Neural progenitor cell (in vitro differentiated cells): ENCODE measurements around the gene CNN3. TPM values are rescaled to one million over a fixed set of nuclear protein-coding genes. Genes with fewer than 3 reads are reported as not detected.

ENCODE experiments used
- DNase-seq: peaks from one replicate; pipeline ENCODE4 v3.0.0-alpha.2; 2016; ENCODE audit warnings: low spot score
- H2AFZ ChIP-seq: fragments of 200-600 bp; sonication (generic); replicated peaks from 2 replicates; pipeline ENCODE4 v1.6.1; 2016; ENCODE audit warnings: antibody characterized with exemption
- H3F3A ChIP-seq: fragments of 200-600 bp; sonication (generic); 2 replicates; pipeline ENCODE4 v1.6.1; 2016; ENCODE audit warnings: antibody characterized with exemption, low read depth
- H3K27ac ChIP-seq: fragments of 200-600 bp; sonication (generic); 2 replicates; pipeline ENCODE4 v1.5.1; 2016; ENCODE audit warnings: mild to moderate bottlenecking
- H3K27me3 ChIP-seq: fragments of 200-600 bp; sonication (generic); 2 replicates; pipeline ENCODE4 v1.6.1; 2016; ENCODE audit warnings: mild to moderate bottlenecking, moderate library complexity
- H3K36me3 ChIP-seq: fragments of 200-600 bp; sonication (generic); 2 replicates; pipeline ENCODE4 v1.5.1; 2016
- H3K4me1 ChIP-seq: fragments of 200-600 bp; sonication (generic); 2 replicates; pipeline ENCODE4 v1.6.1; 2016; ENCODE audit warnings: mixed run types
- H3K4me2 ChIP-seq: fragments of 200-600 bp; sonication (generic); 2 replicates; pipeline ENCODE4 v1.6.1; 2016
- H3K4me3 ChIP-seq: fragments of 200-600 bp; sonication (generic); 2 replicates; pipeline ENCODE4 v1.5.1; 2016
- H3K79me2 ChIP-seq: fragments of 200-600 bp; sonication (generic); 2 replicates; pipeline ENCODE4 v1.6.1; 2016; ENCODE audit warnings: low read depth
- H3K9ac ChIP-seq: fragments of 200-600 bp; sonication (generic); 2 replicates; pipeline ENCODE4 v1.6.1; 2016
- H3K9me3 ChIP-seq: fragments of 200-600 bp; sonication (generic); 2 replicates; pipeline ENCODE4 v1.5.1; 2016; ENCODE audit warnings: low read depth
- H4K20me1 ChIP-seq: fragments of 200-600 bp; sonication (generic); 2 replicates; pipeline ENCODE4 v1.6.1; 2016; ENCODE audit warnings: low read depth
- H3K27ac Mint-ChIP-seq: 3 replicates; pipeline ENCODE4 v1.8.0; 2021; ENCODE audit warnings: mixed read lengths
- H3K27me3 Mint-ChIP-seq: 2 replicates; pipeline ENCODE4 v1.8.0; 2022; ENCODE audit warnings: low read depth, mild to moderate bottlenecking, inconsistent platforms, moderate library complexity, mixed read lengths; ENCODE audit not compliant: insufficient read depth
- H3K36me3 Mint-ChIP-seq: 3 replicates; pipeline ENCODE4 v1.8.0; 2021; ENCODE audit warnings: mixed read lengths
- H3K4me1 Mint-ChIP-seq: 3 replicates; pipeline ENCODE4 v1.8.0; 2021; ENCODE audit warnings: mixed read lengths
- H3K4me3 Mint-ChIP-seq: 3 replicates; pipeline ENCODE4 v1.8.0; 2021; ENCODE audit warnings: mild to moderate bottlenecking, moderate library complexity, mixed read lengths
- H3K9me3 Mint-ChIP-seq: 3 replicates; pipeline ENCODE4 v1.8.0; 2020; ENCODE audit warnings: mixed read lengths
- EZH2 ChIP-seq: fragments of 200-600 bp; sonication (generic); IDR thresholded peaks from 2 replicates; pipeline ENCODE4 v1.6.1; 2017; ENCODE audit warnings: antibody characterized with exemption, mild to moderate bottlenecking, moderate library complexity
- EZH2phosphoT487 ChIP-seq: fragments of 200-600 bp; sonication (generic); IDR thresholded peaks from 2 replicates; pipeline ENCODE4 v1.6.1; 2017; ENCODE audit warnings: antibody characterized with exemption
- total RNA-seq: library from RNA; depleted of rRNA; stranded (reverse); fragments of >200 nt; gene quantifications from 2 replicates; pipeline ENCODE4 v1.2.3, GENCODE V29; 2015; ENCODE audit warnings: low replicate concordance
- TF ChIP-seq, protein P1 (sequence below): fragments of 200-600 bp; sonication (generic); IDR thresholded peaks from 2 replicates; pipeline ENCODE4 v1.5.1; 2017; ENCODE audit warnings: antibody characterized with exemption, mild to moderate bottlenecking

Gene CNN3
- total RNA-seq, 1 donor from 2014 or later: 644 TPM

- no peak overlapping the region for H3K9ac ChIP-seq
- H3K9me3 ChIP-seq: no peaks in the 10 kb centered on the region
- H2AFZ ChIP-seq: no peak overlapping the region
- peaks cover 27% of the 10 kb centered on the region for H3K4me1 ChIP-seq
- TF ChIP-seq EZH2phosphoT487 (no peak), EZH2 (no peak)
- TF ChIP-seq, protein P1, sequence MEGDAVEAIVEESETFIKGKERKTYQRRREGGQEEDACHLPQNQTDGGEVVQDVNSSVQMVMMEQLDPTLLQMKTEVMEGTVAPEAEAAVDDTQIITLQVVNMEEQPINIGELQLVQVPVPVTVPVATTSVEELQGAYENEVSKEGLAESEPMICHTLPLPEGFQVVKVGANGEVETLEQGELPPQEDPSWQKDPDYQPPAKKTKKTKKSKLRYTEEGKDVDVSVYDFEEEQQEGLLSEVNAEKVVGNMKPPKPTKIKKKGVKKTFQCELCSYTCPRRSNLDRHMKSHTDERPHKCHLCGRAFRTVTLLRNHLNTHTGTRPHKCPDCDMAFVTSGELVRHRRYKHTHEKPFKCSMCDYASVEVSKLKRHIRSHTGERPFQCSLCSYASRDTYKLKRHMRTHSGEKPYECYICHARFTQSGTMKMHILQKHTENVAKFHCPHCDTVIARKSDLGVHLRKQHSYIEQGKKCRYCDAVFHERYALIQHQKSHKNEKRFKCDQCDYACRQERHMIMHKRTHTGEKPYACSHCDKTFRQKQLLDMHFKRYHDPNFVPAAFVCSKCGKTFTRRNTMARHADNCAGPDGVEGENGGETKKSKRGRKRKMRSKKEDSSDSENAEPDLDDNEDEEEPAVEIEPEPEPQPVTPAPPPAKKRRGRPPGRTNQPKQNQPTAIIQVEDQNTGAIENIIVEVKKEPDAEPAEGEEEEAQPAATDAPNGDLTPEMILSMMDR: no peak
- peaks cover 100% of the 10 kb centered on the region for H4K20me1 ChIP-seq
- no peak overlapping the region for H3K4me3 ChIP-seq
- Mint-ChIP-seq H3K27me3 (peaks cover 2% of the 10 kb centered on the region), H3K9me3 (peaks cover 26% of the 10 kb centered on the region), H3K4me1 (peaks cover 30% of the 10 kb centered on the region), H3K27ac (no peak overlapping the region), H3K4me3 (no peak overlapping the region), H3K36me3 (peaks cover 56% of the 10 kb centered on the region)
- H3K4me2 ChIP-seq: no peak overlapping the region
- H3F3A ChIP-seq: peaks cover 19% of the 10 kb centered on the region
- no peak for DNase-seq
- H3K79me2 ChIP-seq: peaks cover 100% of the 10 kb centered on the region
- H3K27me3 ChIP-seq: no peaks in the 10 kb centered on the region
- H3K36me3 ChIP-seq: peaks cover 6% of the 10 kb centered on the region
- H3K27ac ChIP-seq: no peak overlapping the region
Measured at GRCh38 chr1:94908190-94908589, 18.7 kb downstream of the CNN3 start.

DNA sequence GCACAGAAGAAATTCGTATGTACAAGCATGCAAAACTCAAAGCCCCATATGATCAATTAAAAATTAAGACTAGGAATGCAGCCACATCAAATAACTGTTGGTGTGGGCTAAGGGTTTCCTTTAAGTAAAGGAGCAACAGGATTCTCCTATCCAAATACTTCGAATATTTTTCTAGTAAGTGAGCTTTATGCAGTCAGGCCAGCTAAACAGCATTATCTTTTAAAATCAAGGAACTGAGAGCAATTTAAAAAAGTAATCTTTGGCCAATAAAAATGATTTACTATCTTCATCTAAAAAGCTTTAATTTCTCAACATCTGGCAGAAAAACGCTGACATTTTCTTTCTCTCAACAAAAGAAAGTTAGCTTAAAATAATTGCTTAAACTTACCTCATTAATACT is 19.8 kb downstream of the CNN3 start:
- H3K36me3 ChIP-seq: peaks cover 15% of the 10 kb centered on the region
- no peak overlapping the region for H3K27ac Mint-ChIP-seq
- H3K27me3 ChIP-seq: no peaks in the 10 kb centered on the region
- DNase-seq: no peak
- no peak overlapping the region for H3K4me3 ChIP-seq
- peaks cover 50% of the 10 kb centered on the region for H3K36me3 Mint-ChIP-seq
- H3K9me3 ChIP-seq: no peaks in the 10 kb centered on the region
- H3K9ac ChIP-seq: no peak overlapping the region
- peaks cover 100% of the 10 kb centered on the region for H3K79me2 ChIP-seq
- H3F3A ChIP-seq: peaks cover 11% of the 10 kb centered on the region
- H2AFZ ChIP-seq: no peak overlapping the region
- TF ChIP-seq EZH2phosphoT487: no peak
- TF ChIP-seq, protein P1: no peak
- TF ChIP-seq EZH2: no peak
- peaks cover 32% of the 10 kb centered on the region for H3K4me1 Mint-ChIP-seq
- peaks cover 21% of the 10 kb centered on the region for H3K9me3 Mint-ChIP-seq
- peaks cover 2% of the 10 kb centered on the region for H3K27me3 Mint-ChIP-seq
- H3K4me2 ChIP-seq: no peak overlapping the region
- H3K4me3 Mint-ChIP-seq: no peak overlapping the region
- H4K20me1 ChIP-seq: peaks cover 100% of the 10 kb centered on the region
- H3K27ac ChIP-seq: no peak overlapping the region
- peaks cover 20% of the 10 kb centered on the region for H3K4me1 ChIP-seq

DNA sequence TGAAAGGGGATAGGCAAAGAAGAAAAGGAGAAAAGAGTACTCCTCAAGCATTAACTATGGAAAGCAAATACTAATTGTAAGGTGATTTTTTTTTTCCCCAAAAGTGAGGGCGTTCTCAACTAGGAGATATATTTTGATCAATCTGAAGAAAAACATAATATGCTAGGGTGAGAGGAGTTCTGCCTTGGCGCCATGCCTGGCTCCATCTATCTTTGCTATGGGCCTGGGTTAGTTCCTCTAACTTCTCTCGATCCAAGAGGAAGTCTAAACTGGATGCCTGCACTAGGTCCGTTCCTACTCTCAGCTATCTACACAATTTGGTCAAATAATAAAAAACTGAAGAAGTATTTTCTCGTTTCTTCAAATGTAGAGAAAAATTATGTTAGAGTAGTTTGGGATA is 20.5 kb downstream of the CNN3 start:
- H3K9me3 ChIP-seq: no peaks in the 10 kb centered on the region
- H3K9ac ChIP-seq: no peak overlapping the region
- H4K20me1 ChIP-seq: peaks cover 100% of the 10 kb centered on the region
- peaks cover 100% of the 10 kb centered on the region for H3K79me2 ChIP-seq
- peaks cover 20% of the 10 kb centered on the region for H3K4me1 ChIP-seq
- H3K27me3 ChIP-seq: no peaks in the 10 kb centered on the region
- H3K27ac ChIP-seq: no peak overlapping the region
- H3K4me3 ChIP-seq: no peak overlapping the region
- no peak for TF ChIP-seq EZH2
- no peak for TF ChIP-seq EZH2phosphoT487
- TF ChIP-seq, protein P1: no peak
- H2AFZ ChIP-seq: no peak overlapping the region
- Mint-ChIP-seq H3K36me3 (peaks cover 48% of the 10 kb centered on the region), H3K4me3 (no peak overlapping the region), H3K4me1 (peaks cover 32% of the 10 kb centered on the region), H3K27me3 (peaks cover 2% of the 10 kb centered on the region), H3K27ac (no peak overlapping the region), H3K9me3 (peaks cover 21% of the 10 kb centered on the region)
- no peak overlapping the region for H3K4me2 ChIP-seq
- H3F3A ChIP-seq: peaks cover 10% of the 10 kb centered on the region
- no peak for DNase-seq
- H3K36me3 ChIP-seq: peaks cover 22% of the 10 kb centered on the region
